ENCODE data around the gene DLG2. TPM values are rescaled to one million over a fixed set of nuclear protein-coding genes. Genes with fewer than 3 reads are reported as not detected.
"Not testable (repeated sequence)": the region's sequence is repeated elsewhere in the genome, so short reads cannot be mapped to it uniquely, and the experiment has no call there.

DLG2 gene
- total RNA-seq, 2 experiments from 2014 or later, result 1.7 to 2.1 TPM

DNA sequence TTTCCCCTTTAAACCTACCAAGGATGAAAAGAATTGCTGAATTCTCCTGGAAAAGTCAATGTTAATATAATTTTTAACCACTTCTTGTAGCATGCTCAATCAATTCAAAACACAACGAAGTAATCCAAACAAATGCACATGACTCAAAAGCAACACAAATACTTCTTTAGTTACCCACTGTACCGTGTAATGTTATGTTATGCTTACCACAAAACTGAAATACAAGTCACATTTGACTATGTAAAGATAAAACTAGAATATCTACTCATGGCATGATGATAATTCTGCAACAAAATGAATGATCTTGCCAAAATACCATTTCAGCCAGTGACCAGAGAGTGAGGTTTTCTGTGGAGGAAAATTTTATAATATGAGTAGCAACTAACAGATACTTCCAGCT lies 587.0 kb downstream of the DLG2 start:
- Mint-ChIP-seq H3K9me3 (ENCODE audit: low read depth) (peaks cover 16% of the 10 kb centered on the region), H3K4me1 (no peaks in the 10 kb centered on the region), H3K27ac (no peak overlapping the region), H3K4me3 (no peak overlapping the region), H3K36me3 (ENCODE audit: low read depth) (no peaks in the 10 kb centered on the region), H3K27me3 (no peaks in the 10 kb centered on the region)
- ChIA-PET POLR2A (no interaction called here), CTCF (no interaction called here)
- ATAC-seq (no peak), DNase-seq (no peak)
- intact Hi-C loops (cut with DNase I, micrococcal nuclease), result no loop called here

GRCh38 chr11:85029964-85030363 lies 597.2 kb downstream of the DLG2 start:
- ChIA-PET POLR2A (no interaction called here), CTCF (no interaction called here)
- no peak overlapping the region for H3K4me3 Mint-ChIP-seq
- ATAC-seq (no peak), DNase-seq (no peak)
- no peaks in the 10 kb centered on the region for H3K27me3 Mint-ChIP-seq
- H3K36me3 Mint-ChIP-seq (ENCODE audit: low read depth), result no peaks in the 10 kb centered on the region
- H3K4me1 Mint-ChIP-seq, result no peaks in the 10 kb centered on the region
- intact Hi-C loops (cut with DNase I, micrococcal nuclease), result no loop called here
- no peak overlapping the region for H3K27ac Mint-ChIP-seq
- peaks cover 18% of the 10 kb centered on the region for H3K9me3 Mint-ChIP-seq (ENCODE audit: low read depth)

DNA sequence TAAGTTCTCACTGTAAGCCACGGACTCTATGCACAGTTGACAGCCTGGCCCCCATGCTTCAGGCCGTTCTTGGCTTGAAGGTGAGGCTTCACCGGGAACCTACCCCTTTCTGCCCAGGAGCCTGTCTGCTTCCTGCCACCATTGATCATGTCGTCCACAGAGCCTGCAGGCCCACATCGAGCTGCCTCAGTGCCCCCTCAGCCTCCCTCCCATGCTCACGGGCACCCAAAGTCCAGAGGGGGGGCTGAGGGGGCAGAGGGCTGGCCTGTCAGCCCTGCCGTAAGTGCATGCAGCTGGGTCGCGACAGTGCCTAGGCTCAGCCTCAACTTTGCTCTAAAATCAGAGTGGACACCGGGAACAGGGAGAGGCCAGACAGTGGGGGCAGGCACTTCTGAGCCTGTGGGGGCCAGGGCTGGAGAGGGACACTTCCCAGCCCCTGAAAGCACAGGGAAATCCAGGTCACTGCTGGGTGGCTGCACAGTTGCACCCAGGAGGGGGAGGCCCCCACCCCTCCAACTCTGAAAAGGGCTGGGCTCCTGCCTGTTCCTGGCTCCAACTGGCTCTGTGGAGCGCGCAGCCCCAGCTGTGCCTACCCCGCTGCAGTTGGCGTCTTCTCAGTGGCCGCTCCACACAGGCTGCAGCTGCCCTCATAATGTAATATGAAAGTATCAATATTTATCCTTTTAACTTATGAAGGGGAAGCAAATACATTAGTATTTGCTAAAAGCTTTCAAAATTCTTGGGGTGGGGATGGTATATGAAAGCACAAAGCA lies 598.6 kb downstream of the DLG2 start:
- intact Hi-C loops (cut with DNase I, micrococcal nuclease), result no loop called here
- Mint-ChIP-seq H3K4me3 (no peak overlapping the region), H3K36me3 (ENCODE audit: low read depth) (no peaks in the 10 kb centered on the region), H3K4me1 (no peaks in the 10 kb centered on the region), H3K27me3 (no peaks in the 10 kb centered on the region), H3K27ac (no peak overlapping the region), H3K9me3 (ENCODE audit: low read depth) (peaks cover 19% of the 10 kb centered on the region)
- ATAC-seq (no peak), DNase-seq (no peak)
- ChIA-PET POLR2A (no interaction called here), CTCF (no interaction called here)

DNA sequence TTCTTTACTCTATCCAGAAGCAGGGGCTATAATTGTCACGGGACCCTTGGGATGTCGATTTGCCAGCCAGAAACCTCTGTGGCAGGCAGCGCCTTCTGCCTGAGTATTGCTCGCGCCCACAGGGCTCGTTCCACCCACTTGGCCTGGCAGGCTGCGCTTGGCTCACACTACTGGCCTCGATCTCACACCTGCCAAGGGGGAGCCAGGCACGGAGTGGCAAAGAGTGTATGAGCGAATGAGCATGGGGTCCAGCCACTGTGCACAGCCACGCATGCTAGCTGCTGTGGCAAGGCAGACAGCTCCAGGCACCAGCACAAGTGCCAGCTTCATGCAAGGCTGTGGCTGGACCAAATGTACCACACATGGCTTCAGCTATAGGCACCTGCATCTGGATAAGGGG lies 599.8 kb downstream of the DLG2 start:
- intact Hi-C loops (cut with DNase I, micrococcal nuclease), result no loop called here
- Mint-ChIP-seq H3K4me1 (no peaks in the 10 kb centered on the region), H3K36me3 (ENCODE audit: low read depth) (no peaks in the 10 kb centered on the region), H3K4me3 (no peak overlapping the region), H3K9me3 (ENCODE audit: low read depth) (peaks cover 19% of the 10 kb centered on the region), H3K27me3 (no peaks in the 10 kb centered on the region), H3K27ac (no peak overlapping the region)
- POLR2A ChIA-PET, result no interaction called here
- ATAC-seq, result no peak
- CTCF ChIA-PET, result no interaction called here
- no peak for DNase-seq

- no peak for DNase-seq
- H3K4me1 Mint-ChIP-seq, result no peaks in the 10 kb centered on the region
- CTCF ChIA-PET, result no interaction called here
Measured at GRCh38 chr11:85021058-85021457, 606.1 kb downstream of the DLG2 start.

GRCh38 chr11:84993386-84993785 lies 633.8 kb downstream of the DLG2 start:
- Mint-ChIP-seq H3K27ac (no peak overlapping the region), H3K27me3 (no peaks in the 10 kb centered on the region), H3K9me3 (ENCODE audit: low read depth) (peaks cover 17% of the 10 kb centered on the region), H3K36me3 (ENCODE audit: low read depth) (no peaks in the 10 kb centered on the region), H3K4me3 (no peak overlapping the region), H3K4me1 (no peaks in the 10 kb centered on the region)
- DNase-seq (peak; percentile 3), ATAC-seq (no peak)
- CTCF ChIA-PET, result no interaction called here
- POLR2A ChIA-PET, result no interaction called here
- intact Hi-C loops (cut with DNase I, micrococcal nuclease), result no loop called here

More at GRCh38 chr11:85021058-85021457, 606.1 kb downstream of the DLG2 start:
- ATAC-seq, result no peak
- intact Hi-C loops (cut with DNase I, micrococcal nuclease), result no loop called here
- POLR2A ChIA-PET, result no interaction called here
- Mint-ChIP-seq H3K4me3 (no peak overlapping the region), H3K36me3 (ENCODE audit: low read depth) (no peaks in the 10 kb centered on the region), H3K27me3 (no peaks in the 10 kb centered on the region), H3K9me3 (ENCODE audit: low read depth) (peaks cover 14% of the 10 kb centered on the region), H3K27ac (no peak overlapping the region)

- Mint-ChIP-seq H3K27me3 (no peaks in the 10 kb centered on the region), H3K36me3 (ENCODE audit: low read depth) (peaks cover 2% of the 10 kb centered on the region), H3K9me3 (ENCODE audit: low read depth) (peaks cover 27% of the 10 kb centered on the region), H3K4me3 (no peak overlapping the region), H3K27ac (no peak overlapping the region), H3K4me1 (no peaks in the 10 kb centered on the region)
- no peak for ATAC-seq
- intact Hi-C loops (cut with DNase I, micrococcal nuclease), result no loop called here
- ChIA-PET CTCF (no interaction called here), POLR2A (no interaction called here)
- no peak for DNase-seq
Measured at GRCh38 chr11:84990141-84990540, 637.0 kb downstream of the DLG2 start.

DNA sequence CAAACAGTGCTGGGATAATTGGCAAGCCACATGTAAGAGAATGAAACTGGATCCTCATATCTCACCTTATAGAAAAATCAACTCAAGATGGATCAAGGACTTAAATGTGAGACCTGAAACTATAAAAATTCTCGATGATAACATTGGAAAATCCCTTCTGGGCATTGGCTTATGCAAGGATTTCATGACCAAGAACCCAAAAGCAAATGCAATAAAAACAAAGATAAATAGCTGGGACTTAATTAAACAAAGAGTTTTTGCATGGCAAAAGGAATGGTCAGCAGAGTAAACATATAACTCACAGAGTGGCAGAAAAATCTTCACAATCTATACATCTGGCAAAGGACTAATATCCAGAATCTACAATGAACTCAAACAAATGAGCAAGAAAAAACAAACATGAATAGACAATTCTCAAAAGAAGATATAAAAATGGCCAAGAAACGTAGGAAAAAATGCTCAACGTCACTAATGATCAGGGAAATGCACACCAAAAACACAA lies 639.4 kb downstream of the DLG2 start:
- DNase-seq; H3K27me3 Mint-ChIP-seq; H3K4me3 Mint-ChIP-seq; POLR2A ChIA-PET; H3K36me3 Mint-ChIP-seq (ENCODE audit: low read depth); H3K27ac Mint-ChIP-seq; H3K4me1 Mint-ChIP-seq; CTCF ChIA-PET; intact Hi-C loops (cut with DNase I, micrococcal nuclease); ATAC-seq: not testable (repeated sequence)
- H3K9me3 Mint-ChIP-seq (ENCODE audit: low read depth), result peaks cover 37% of the 10 kb centered on the region

DNA sequence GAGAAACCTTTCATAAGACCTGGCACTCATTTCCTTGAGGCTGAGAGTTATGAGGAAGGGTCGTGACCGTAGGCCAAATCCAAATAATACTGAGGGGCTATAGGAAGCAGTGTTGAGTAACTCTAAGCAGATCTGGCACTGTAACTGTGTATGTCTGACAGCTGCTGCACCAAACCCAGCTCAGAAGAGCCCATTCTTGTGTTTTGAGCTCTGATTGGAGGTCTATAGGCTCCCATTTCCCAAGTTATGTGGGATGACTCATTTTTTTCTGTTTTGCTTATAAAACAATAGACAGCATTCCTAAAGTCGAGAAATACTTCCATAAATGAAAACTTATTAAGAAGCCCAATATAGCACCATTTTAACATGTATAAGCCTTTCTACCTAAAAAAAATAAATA lies 645.8 kb downstream of the DLG2 start:
- ChIA-PET CTCF (no interaction called here), POLR2A (no interaction called here)
- H3K4me1 Mint-ChIP-seq, result no peaks in the 10 kb centered on the region
- ATAC-seq (no peak), DNase-seq (no peak)
- intact Hi-C loops (cut with DNase I, micrococcal nuclease), result no loop called here
- H3K36me3 Mint-ChIP-seq (ENCODE audit: low read depth), result peaks cover 2% of the 10 kb centered on the region
- H3K27ac Mint-ChIP-seq, result no peak overlapping the region
- H3K4me3 Mint-ChIP-seq, result no peak overlapping the region
- no peaks in the 10 kb centered on the region for H3K27me3 Mint-ChIP-seq
- peaks cover 39% of the 10 kb centered on the region for H3K9me3 Mint-ChIP-seq (ENCODE audit: low read depth)

DNA sequence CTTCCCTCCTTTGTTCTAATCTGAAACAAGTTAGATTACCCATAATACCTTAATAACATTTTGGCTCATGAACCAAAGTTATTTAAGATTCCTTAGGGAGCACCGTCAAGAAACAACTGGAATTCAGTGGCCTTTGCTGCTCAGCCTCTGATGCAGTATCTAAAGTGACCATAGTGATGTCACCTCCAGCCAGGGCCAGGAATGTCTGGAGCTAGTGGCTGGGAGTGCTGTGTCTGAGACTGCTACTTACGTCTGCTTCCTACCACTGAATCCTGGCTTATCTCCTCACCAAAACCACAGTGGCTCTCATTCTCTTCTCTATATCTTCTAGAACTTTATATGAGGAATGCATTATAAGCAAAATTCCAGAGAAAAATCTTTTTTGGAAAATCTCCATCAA lies 658.0 kb downstream of the DLG2 start:
- H3K27me3 Mint-ChIP-seq, result no peaks in the 10 kb centered on the region
- intact Hi-C loops (cut with DNase I, micrococcal nuclease), result no loop called here
- H3K27ac Mint-ChIP-seq, result no peak overlapping the region
- H3K4me1 Mint-ChIP-seq, result no peaks in the 10 kb centered on the region
- no peaks in the 10 kb centered on the region for H3K36me3 Mint-ChIP-seq (ENCODE audit: low read depth)
- H3K9me3 Mint-ChIP-seq (ENCODE audit: low read depth), result peaks cover 25% of the 10 kb centered on the region
- ChIA-PET POLR2A (no interaction called here), CTCF (no interaction called here)
- no peak for ATAC-seq
- no peak overlapping the region for H3K4me3 Mint-ChIP-seq
- no peak for DNase-seq

GRCh38 chr11:84965484-84965883 lies 661.7 kb downstream of the DLG2 start:
- CTCF ChIA-PET, result no interaction called here
- no peak overlapping the region for H3K4me3 Mint-ChIP-seq
- no peak for DNase-seq
- POLR2A ChIA-PET, result no interaction called here
- H3K9me3 Mint-ChIP-seq (ENCODE audit: low read depth), result peaks cover 25% of the 10 kb centered on the region
- H3K36me3 Mint-ChIP-seq (ENCODE audit: low read depth), result no peaks in the 10 kb centered on the region
- intact Hi-C loops (cut with DNase I, micrococcal nuclease), result no loop called here
- no peaks in the 10 kb centered on the region for H3K4me1 Mint-ChIP-seq
- H3K27me3 Mint-ChIP-seq, result no peaks in the 10 kb centered on the region
- H3K27ac Mint-ChIP-seq, result no peak overlapping the region
- no peak for ATAC-seq

DNA sequence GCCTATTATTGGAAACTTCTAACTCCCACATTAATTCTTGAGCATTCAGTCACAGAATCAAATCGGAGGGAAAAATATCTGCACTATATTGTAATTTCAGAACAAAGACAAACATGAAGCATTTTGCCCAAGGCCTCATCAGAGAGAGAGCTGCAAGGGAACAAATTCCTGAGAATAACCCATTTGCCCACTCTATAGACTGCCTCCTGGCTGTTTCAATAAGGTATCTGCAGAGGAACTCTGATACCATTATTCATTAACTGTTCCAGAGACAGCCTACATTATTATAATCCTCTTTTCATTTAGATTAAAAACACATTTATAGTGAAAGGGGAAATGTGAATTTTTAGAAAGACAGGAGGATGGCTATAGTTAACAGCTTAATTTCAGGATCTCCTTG lies 663.9 kb downstream of the DLG2 start:
- no peaks in the 10 kb centered on the region for H3K36me3 Mint-ChIP-seq (ENCODE audit: low read depth)
- POLR2A ChIA-PET, result no interaction called here
- H3K27me3 Mint-ChIP-seq, result no peaks in the 10 kb centered on the region
- CTCF ChIA-PET, result no interaction called here
- no peak for ATAC-seq
- H3K4me1 Mint-ChIP-seq, result no peaks in the 10 kb centered on the region
- H3K9me3 Mint-ChIP-seq (ENCODE audit: low read depth), result peaks cover 23% of the 10 kb centered on the region
- intact Hi-C loops (cut with DNase I, micrococcal nuclease), result no loop called here
- DNase-seq, result no peak
- no peak overlapping the region for H3K4me3 Mint-ChIP-seq
- no peak overlapping the region for H3K27ac Mint-ChIP-seq

DNA sequence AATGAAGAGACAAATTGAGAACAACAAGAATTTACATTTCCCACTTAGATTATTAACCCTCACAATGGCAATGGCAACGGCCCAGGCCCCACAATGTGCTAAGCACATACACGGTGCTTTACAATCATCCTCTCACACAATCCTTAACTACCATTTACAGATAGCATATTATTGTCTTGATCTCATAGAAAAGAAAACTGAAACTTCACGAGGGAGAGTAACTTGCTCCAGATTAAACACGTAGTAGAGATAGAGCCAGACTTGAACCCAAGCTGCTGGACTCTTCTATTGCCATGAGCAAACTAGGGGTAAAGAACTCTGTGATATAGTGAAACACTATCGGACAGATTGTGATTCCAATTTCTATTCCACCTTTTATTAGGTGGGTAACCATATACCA lies 665.1 kb downstream of the DLG2 start:
- Mint-ChIP-seq H3K4me3 (no peak overlapping the region), H3K9me3 (ENCODE audit: low read depth) (peaks cover 20% of the 10 kb centered on the region), H3K4me1 (no peaks in the 10 kb centered on the region), H3K36me3 (ENCODE audit: low read depth) (no peaks in the 10 kb centered on the region), H3K27me3 (no peaks in the 10 kb centered on the region), H3K27ac (no peak overlapping the region)
- intact Hi-C loops (cut with DNase I, micrococcal nuclease), result no loop called here
- no peak for ATAC-seq
- DNase-seq, result no peak
- POLR2A ChIA-PET, result no interaction called here
- CTCF ChIA-PET, result no interaction called here
